ENCODE measurements around the gene DUSP1. TPM values are rescaled to one million over a fixed set of nuclear protein-coding genes. Genes with fewer than 3 reads are reported as not detected.
A peak's percentile ranks its signal among the peaks of the same experiment; 100 is the strongest.

The DUSP1 gene
- total and polyA plus RNA-seq, 2 of the 13 experiments (the other 11 are each of a cell fraction or from before 2014, with no cell fraction given) = 27.1 to 55.5 TPM

DNA sequence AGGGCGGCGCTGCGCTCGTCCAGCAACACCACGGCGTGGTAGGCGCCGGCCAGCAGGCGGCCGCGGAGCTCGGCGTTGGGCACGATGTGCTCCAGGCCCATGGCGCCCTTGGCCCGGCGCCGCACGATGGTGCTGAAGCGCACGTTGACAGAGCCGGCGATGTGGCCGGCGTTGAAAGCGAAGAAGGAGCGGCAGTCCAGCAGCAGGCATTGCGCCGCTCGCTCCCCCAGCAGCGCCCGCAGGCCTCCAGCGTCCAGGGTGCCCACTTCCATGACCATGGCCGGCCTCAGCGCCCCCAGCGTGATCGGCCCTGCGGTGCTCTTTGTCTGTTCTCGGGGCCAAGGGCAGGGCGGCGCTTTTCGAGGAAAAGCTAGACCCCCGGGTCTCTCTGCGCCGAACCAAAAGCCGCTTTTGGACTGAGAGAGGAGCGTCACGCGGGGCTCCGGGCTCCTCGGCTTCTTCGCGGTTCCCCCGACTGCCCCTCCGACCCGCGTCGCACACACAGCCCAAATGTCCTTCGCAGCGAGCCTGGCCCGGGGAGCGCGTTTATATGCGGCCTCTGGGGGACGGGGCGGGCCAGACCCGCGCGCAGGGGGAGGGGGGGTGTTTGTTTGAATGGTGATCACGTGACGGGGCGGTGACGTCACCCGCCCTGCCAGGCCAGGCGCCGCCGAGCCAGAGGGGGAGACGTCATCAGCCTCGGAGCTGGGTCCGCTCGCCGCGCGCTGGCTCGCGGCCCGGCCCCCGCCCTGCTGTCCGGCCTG lies at the start of gene DUSP1 (continued):
- TF ChIP-seq MLLT10 (CRISPR knock-in tag; IDR thresholded peaks at IDR 0.05) (no peak), NFKBIZ (CRISPR knock-in tag; IDR thresholded peaks at IDR 0.05) (no peak), ZNF3 (CRISPR knock-in tag; IDR thresholded peaks at IDR 0.05) (no peak), CENPX (CRISPR knock-in tag; IDR thresholded peaks at IDR 0.05) (no peak), HHEX (CRISPR knock-in tag; IDR thresholded peaks at IDR 0.05) (no peak), ZNF737 (CRISPR knock-in tag; IDR thresholded peaks at IDR 0.05; ENCODE audit: borderline replicate concordance) (0 out of 2 replicates have a peak, but pooled peaks have one; percentile 71), ZNF234 (CRISPR knock-in tag; conservative IDR thresholded peaks at IDR 0.05) (no peak), ZC3H13 (CRISPR knock-in tag; IDR thresholded peaks at IDR 0.05) (peak; percentile 95), ARID2 (CRISPR knock-in tag; IDR thresholded peaks at IDR 0.05; ENCODE audit: borderline replicate concordance) (peak; percentile 84), CREB1 (IDR thresholded peaks at IDR 0.05) (peak; percentile 99), CREB1 (CRISPR knock-in tag; IDR thresholded peaks at IDR 0.05) (no peak), KAT7 (CRISPR knock-in tag; IDR thresholded peaks at IDR 0.05; ENCODE audit: borderline replicate concordance) (peak; percentile 76), HNRNPUL1 (IDR thresholded peaks at IDR 0.05; ENCODE audit: low read depth, low read length) (no peak), KDM6A (CRISPR knock-in tag; IDR thresholded peaks at IDR 0.05; ENCODE audit: low read depth) (no peak), HDAC6 (IDR thresholded peaks at IDR 0.05; ENCODE audit: low read depth, low read length) (no peak), ZNF614 (CRISPR knock-in tag; IDR thresholded peaks at IDR 0.05; ENCODE audit: borderline replicate concordance) (0 out of 2 replicates have a peak, but pooled peaks have one; percentile 47)
- TF ChIP-seq, protein P1, sequence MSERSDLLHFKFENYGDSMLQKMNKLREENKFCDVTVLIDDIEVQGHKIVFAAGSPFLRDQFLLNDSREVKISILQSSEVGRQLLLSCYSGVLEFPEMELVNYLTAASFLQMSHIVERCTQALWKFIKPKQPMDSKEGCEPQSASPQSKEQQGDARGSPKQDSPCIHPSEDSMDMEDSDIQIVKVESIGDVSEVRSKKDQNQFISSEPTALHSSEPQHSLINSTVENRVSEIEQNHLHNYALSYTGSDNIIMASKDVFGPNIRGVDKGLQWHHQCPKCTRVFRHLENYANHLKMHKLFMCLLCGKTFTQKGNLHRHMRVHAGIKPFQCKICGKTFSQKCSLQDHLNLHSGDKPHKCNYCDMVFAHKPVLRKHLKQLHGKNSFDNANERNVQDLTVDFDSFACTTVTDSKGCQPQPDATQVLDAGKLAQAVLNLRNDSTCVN (CRISPR knock-in tag; IDR thresholded peaks at IDR 0.05; ENCODE audit: borderline replicate concordance) = no peak
- TF ChIP-seq, protein P2, sequence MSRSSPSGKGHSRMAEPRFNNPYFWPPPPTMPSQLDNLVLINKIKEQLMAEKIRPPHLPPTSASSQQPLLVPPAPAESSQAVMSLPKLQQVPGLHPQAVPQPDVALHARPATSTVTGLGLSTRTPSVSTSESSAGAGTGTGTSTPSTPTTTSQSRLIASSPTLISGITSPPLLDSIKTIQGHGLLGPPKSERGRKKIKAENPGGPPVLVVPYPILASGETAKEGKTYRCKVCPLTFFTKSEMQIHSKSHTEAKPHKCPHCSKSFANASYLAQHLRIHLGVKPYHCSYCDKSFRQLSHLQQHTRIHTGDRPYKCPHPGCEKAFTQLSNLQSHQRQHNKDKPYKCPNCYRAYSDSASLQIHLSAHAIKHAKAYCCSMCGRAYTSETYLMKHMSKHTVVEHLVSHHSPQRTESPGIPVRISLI (CRISPR knock-in tag; IDR thresholded peaks at IDR 0.05; ENCODE audit: borderline replicate concordance) = no peak
- TF ChIP-seq, protein P3, sequence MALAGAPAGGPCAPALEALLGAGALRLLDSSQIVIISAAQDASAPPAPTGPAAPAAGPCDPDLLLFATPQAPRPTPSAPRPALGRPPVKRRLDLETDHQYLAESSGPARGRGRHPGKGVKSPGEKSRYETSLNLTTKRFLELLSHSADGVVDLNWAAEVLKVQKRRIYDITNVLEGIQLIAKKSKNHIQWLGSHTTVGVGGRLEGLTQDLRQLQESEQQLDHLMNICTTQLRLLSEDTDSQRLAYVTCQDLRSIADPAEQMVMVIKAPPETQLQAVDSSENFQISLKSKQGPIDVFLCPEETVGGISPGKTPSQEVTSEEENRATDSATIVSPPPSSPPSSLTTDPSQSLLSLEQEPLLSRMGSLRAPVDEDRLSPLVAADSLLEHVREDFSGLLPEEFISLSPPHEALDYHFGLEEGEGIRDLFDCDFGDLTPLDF (CRISPR knock-in tag; IDR thresholded peaks at IDR 0.05) = no peak; the same call in 1 of the 2 replicates
- TF ChIP-seq, protein P4, sequence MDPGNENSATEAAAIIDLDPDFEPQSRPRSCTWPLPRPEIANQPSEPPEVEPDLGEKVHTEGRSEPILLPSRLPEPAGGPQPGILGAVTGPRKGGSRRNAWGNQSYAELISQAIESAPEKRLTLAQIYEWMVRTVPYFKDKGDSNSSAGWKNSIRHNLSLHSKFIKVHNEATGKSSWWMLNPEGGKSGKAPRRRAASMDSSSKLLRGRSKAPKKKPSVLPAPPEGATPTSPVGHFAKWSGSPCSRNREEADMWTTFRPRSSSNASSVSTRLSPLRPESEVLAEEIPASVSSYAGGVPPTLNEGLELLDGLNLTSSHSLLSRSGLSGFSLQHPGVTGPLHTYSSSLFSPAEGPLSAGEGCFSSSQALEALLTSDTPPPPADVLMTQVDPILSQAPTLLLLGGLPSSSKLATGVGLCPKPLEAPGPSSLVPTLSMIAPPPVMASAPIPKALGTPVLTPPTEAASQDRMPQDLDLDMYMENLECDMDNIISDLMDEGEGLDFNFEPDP (CRISPR knock-in tag; conservative IDR thresholded peaks at IDR 0.05) = no peak
- TF ChIP-seq, protein P5, sequence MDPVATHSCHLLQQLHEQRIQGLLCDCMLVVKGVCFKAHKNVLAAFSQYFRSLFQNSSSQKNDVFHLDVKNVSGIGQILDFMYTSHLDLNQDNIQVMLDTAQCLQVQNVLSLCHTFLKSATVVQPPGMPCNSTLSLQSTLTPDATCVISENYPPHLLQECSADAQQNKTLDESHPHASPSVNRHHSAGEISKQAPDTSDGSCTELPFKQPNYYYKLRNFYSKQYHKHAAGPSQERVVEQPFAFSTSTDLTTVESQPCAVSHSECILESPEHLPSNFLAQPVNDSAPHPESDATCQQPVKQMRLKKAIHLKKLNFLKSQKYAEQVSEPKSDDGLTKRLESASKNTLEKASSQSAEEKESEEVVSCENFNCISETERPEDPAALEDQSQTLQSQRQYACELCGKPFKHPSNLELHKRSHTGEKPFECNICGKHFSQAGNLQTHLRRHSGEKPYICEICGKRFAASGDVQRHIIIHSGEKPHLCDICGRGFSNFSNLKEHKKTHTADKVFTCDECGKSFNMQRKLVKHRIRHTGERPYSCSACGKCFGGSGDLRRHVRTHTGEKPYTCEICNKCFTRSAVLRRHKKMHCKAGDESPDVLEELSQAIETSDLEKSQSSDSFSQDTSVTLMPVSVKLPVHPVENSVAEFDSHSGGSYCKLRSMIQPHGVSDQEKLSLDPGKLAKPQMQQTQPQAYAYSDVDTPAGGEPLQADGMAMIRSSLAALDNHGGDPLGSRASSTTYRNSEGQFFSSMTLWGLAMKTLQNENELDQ (CRISPR knock-in tag; IDR thresholded peaks at IDR 0.05; ENCODE audit: borderline replicate concordance) = no peak
- TF ChIP-seq, protein P6, sequence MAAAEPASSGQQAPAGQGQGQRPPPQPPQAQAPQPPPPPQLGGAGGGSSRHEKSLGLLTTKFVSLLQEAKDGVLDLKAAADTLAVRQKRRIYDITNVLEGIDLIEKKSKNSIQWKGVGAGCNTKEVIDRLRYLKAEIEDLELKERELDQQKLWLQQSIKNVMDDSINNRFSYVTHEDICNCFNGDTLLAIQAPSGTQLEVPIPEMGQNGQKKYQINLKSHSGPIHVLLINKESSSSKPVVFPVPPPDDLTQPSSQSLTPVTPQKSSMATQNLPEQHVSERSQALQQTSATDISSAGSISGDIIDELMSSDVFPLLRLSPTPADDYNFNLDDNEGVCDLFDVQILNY (CRISPR knock-in tag; conservative IDR thresholded peaks at IDR 0.05) = 0 out of 2 replicates have a peak, but pooled peaks have one; percentile 17
